HepG2 (cell line): ENCODE results near the gene DHX30. TPM values are rescaled to one million over a fixed set of nuclear protein-coding genes. Genes with fewer than 3 reads are reported as not detected.

Experiments
- ATAC-seq: fragments of 200-7000 bp; cut with Tn5 transposase; 3 replicates; pipeline ENCODE4 v1.9.1; 2020; ENCODE audit warnings: mild to moderate bottlenecking, moderate library complexity
- BruUV-seq: library from RNA; stranded (reverse); fragments of 400-500 nt; replicated peaks from 2 replicates; lab custom pipeline; 2021; lab: Mats Ljungman, UMichigan
- CTCF ChIA-PET: fragments of 300-600 bp; formaldehyde crosslinking; extraction: SDS; loops from one replicate; lab custom pipeline; 2021; ENCODE audit warnings: low total read pairs, inconsistent platforms, low intra/inter-chr PET ratio; lab: Yijun Ruan, JAX
- POLR2A ChIA-PET: fragments of 350-600 bp; sonication (Branson Sonifier 250); formaldehyde crosslinking; loops from one replicate; lab custom pipeline; 2020; ENCODE audit warnings: antibody characterized with exemption, inconsistent platforms; lab: Yijun Ruan, JAX
- DNase-seq: peaks from one replicate; pipeline ENCODE4 v3.0.0-alpha.2; 2015; ENCODE audit warnings: low spot score
- FAIRE-seq: peaks from 3 replicates; lab custom pipeline; 2011; peaks lifted over from hg19 to GRCh38; lab: Jason Lieb, UNC
- H2AFZ ChIP-seq: one replicate; pipeline ENCODE4 v1.6.1; 2011; ENCODE audit warnings: low read length, inconsistent platforms
- H3K27ac ChIP-seq: fragments of 300-600 bp; 3 replicates; pipeline ENCODE4 v1.8.0; 2011; ENCODE audit warnings: mixed run types, mild to moderate bottlenecking, mixed read lengths, low read length, inconsistent platforms; ENCODE audit not compliant: insufficient read depth; ENCODE audit errors: extremely low read length
- H3K27me3 ChIP-seq, 2 experiments: fragments of 200-600 bp in 1 of 2; 2 replicates in 1 of 2; 3 replicates in 1 of 2; pipeline versions ENCODE4 v1.6.0 to v1.8.0; 2011; ENCODE audit warnings: low read length in 2 of 2, mild to moderate bottlenecking in 2 of 2, moderate library complexity in 2 of 2, inconsistent platforms in 1 of 2; ENCODE audit not compliant: insufficient read depth in 2 of 2, control insufficient read depth in 1 of 2
- H3K36me3 ChIP-seq, 2 experiments: fragments of 200-600 bp in 1 of 2; replicated peaks in 1 of 2; 2 replicates in 1 of 2; 3 replicates in 1 of 2; pipeline versions ENCODE4 v1.5.1 to v1.8.0; 2011; ENCODE audit warnings: low read length in 2 of 2, inconsistent platforms in 1 of 2; ENCODE audit not compliant: insufficient read depth in 2 of 2, control insufficient read depth in 1 of 2
- H3K4me1 ChIP-seq: 2 replicates; pipeline ENCODE4 v1.5.1; 2012; ENCODE audit warnings: low read length, inconsistent platforms; ENCODE audit not compliant: insufficient read depth
- H3K4me2 ChIP-seq: 2 replicates; pipeline ENCODE4 v1.6.0; 2011; ENCODE audit warnings: low read depth, low read length, inconsistent platforms
- H3K4me3 ChIP-seq, 3 experiments: fragments of 200-600 bp in 1 of 3; sonication (generic), shearing (Covaris generic) in 1 of 3; replicated peaks in 1 of 3; 2 replicates each; pipeline ENCODE4 v1.5.1; 2011 to 2016; ENCODE audit warnings: low read length in 3 of 3, inconsistent platforms in 2 of 3, low read depth in 2 of 3, mild to moderate bottlenecking in 2 of 3, control low read depth in 1 of 3, mixed read lengths in 1 of 3; ENCODE audit not compliant: insufficient read depth in 1 of 3
- H3K79me2 ChIP-seq: one replicate; pipeline ENCODE4 v1.6.1; 2011; ENCODE audit warnings: low read length, inconsistent platforms; ENCODE audit not compliant: insufficient read depth
- H3K9ac ChIP-seq: 2 replicates; pipeline ENCODE4 v1.6.0; 2011; ENCODE audit warnings: mild to moderate bottlenecking, low read depth, low read length, inconsistent platforms; ENCODE audit not compliant: insufficient read depth
- H3K9me3 ChIP-seq: 2 replicates; pipeline ENCODE4 v1.5.1; 2012; ENCODE audit warnings: mild to moderate bottlenecking, low read length
- H4K20me1 ChIP-seq: 2 replicates; pipeline ENCODE4 v1.6.0; 2011; ENCODE audit warnings: inconsistent platforms, mild to moderate bottlenecking, low read length, moderate library complexity; ENCODE audit not compliant: insufficient read depth
- AKNA ChIP-seq: sonication (generic); formaldehyde crosslinking; IDR thresholded peaks from 2 replicates; pipeline ENCODE4 v1.4.0; 2020; ENCODE audit warnings: missing genetic modification reagents, borderline replicate concordance
- ARNTL ChIP-seq: sonication (generic); formaldehyde crosslinking; IDR thresholded peaks from 2 replicates; pipeline ENCODE4 v1.4.0; 2020; ENCODE audit warnings: mild to moderate bottlenecking, missing genetic modification reagents
- CEBPG ChIP-seq: IDR thresholded peaks from 2 replicates; pipeline ENCODE4 v1.6.1; 2016
- EP300 ChIP-seq, 3 experiments: sonication (generic) in 1 of 3; formaldehyde crosslinking in 1 of 3; IDR thresholded peaks; 2 replicates each; pipeline versions ENCODE4 v1.5.1 to v1.6.1; 2011 to 2020; ENCODE audit warnings: low read depth in 2 of 3, low read length in 2 of 3, borderline replicate concordance in 1 of 3, improper control_type of control experiment in 1 of 3, mild to moderate bottlenecking in 1 of 3, missing genetic modification reagents in 1 of 3, moderate library complexity in 1 of 3
- MTA3 ChIP-seq: sonication (generic); formaldehyde crosslinking; IDR thresholded peaks from 2 replicates; pipeline ENCODE4 v1.4.0; 2020; ENCODE audit warnings: missing genetic modification reagents
- MXD1 ChIP-seq: sonication (generic); formaldehyde crosslinking; IDR thresholded peaks from 2 replicates; pipeline ENCODE4 v1.4.0; 2020; ENCODE audit warnings: mild to moderate bottlenecking, missing genetic modification reagents
- REPIN1 ChIP-seq: sonication (generic); formaldehyde crosslinking; IDR thresholded peaks from 2 replicates; pipeline ENCODE4 v1.8.0; 2022; ENCODE audit warnings: missing genetic modification reagents, low read depth, mild to moderate bottlenecking, borderline replicate concordance
- THAP11 ChIP-seq: IDR thresholded peaks from 2 replicates; pipeline ENCODE4 v1.6.1; 2016; ENCODE audit warnings: missing biosample characterization, missing genetic modification reagents
- WIZ ChIP-seq: sonication (generic); formaldehyde crosslinking; IDR thresholded peaks from 2 replicates; pipeline ENCODE4 v1.5.1; 2020; ENCODE audit warnings: mild to moderate bottlenecking, missing genetic modification reagents
- ZMYM4 ChIP-seq: sonication (generic); formaldehyde crosslinking; IDR thresholded peaks from 2 replicates; pipeline ENCODE4 v1.8.1; 2023; ENCODE audit warnings: mild to moderate bottlenecking, missing genetic modification reagents
- ZNF572 ChIP-seq: sonication (generic); formaldehyde crosslinking; IDR thresholded peaks from 2 replicates; pipeline ENCODE4 v1.5.1; 2020; ENCODE audit warnings: mild to moderate bottlenecking, missing genetic modification reagents
- WGBS: methylation state at CpG from one replicate; pipeline ENCODE4 v1.1.6; 2017; ENCODE audit warnings: low lambda C conversion rate; 5-methylcytosine and 5-hydroxymethylcytosine counted together
- in situ Hi-C: cut with HindIII; loops from 2 replicates; pipeline ENCODE4 v1.10.0; 2017; ENCODE audit warnings: low pct_unique_long_range_greater_than_20kb; ENCODE audit not compliant: extremely low pct_ligation_motif_present
- intact Hi-C: fragments of 100-400 bp; cut with micrococcal nuclease; formaldehyde crosslinking; loops from one replicate; pipeline ENCODE4 v1.10.0; 2022; ENCODE audit not compliant: unreplicated experiment
- polyA plus RNA-seq, 8 experiments: library from polyadenylated mRNA; depleted of rRNA in 3 of 8; stranded (reverse) in 7 of 8; unstranded in 1 of 8; fragments of >200 nt; fragmentation: Illumina TruSeq in 4 of 8; extraction: Trizol in 4 of 8; gene quantifications; 2 replicates each; pipeline versions ENCODE4 v1.2.1 to v1.2.3, GENCODE V29; 2011 to 2016; ENCODE audit warnings: low read depth in 4 of 8, missing spikeins in 1 of 8, mixed read lengths in 1 of 8; ENCODE audit not compliant: insufficient read depth in 1 of 8
- total RNA-seq, 5 experiments: library from RNA; depleted of rRNA; stranded (reverse); fragments of >200 nt; fragmentation: Illumina TruSeq; extraction: Trizol; gene quantifications; 2 replicates each; pipeline ENCODE4 v1.2.3, GENCODE V29; 2016; ENCODE audit warnings: low read depth in 1 of 5

The DHX30 gene
- total and polyA plus RNA-seq, 2 of the 13 experiments (the other 11 are each of a cell fraction or from before 2014, with no cell fraction given): 30.6 to 59.4 TPM

GRCh38 chr3:47802734-47803479 is at the start of gene DHX30 (continued):
- no peak; the same call in 1 of the 2 replicates for TF ChIP-seq REPIN1 (CRISPR knock-in tag)
- TF ChIP-seq ZMYM4: no peak
- TF ChIP-seq WIZ (CRISPR knock-in tag): no peak
- no peak; a peak in 1 of 4 replicates for TF ChIP-seq EP300 (IDR thresholded peaks at IDR 0.05; ENCODE audit: low read depth in 2 of 2, low read length in 2 of 2)
- TF ChIP-seq EP300 (CRISPR knock-in tag; IDR thresholded peaks at IDR 0.05; ENCODE audit: borderline replicate concordance): no peak
- 0 out of 2 replicates have a peak, but pooled peaks have one; percentile 58 for TF ChIP-seq ZNF572 (CRISPR knock-in tag)
- no peak for TF ChIP-seq ARNTL (CRISPR knock-in tag)
- no peak for TF ChIP-seq MTA3 (CRISPR knock-in tag)

DNA sequence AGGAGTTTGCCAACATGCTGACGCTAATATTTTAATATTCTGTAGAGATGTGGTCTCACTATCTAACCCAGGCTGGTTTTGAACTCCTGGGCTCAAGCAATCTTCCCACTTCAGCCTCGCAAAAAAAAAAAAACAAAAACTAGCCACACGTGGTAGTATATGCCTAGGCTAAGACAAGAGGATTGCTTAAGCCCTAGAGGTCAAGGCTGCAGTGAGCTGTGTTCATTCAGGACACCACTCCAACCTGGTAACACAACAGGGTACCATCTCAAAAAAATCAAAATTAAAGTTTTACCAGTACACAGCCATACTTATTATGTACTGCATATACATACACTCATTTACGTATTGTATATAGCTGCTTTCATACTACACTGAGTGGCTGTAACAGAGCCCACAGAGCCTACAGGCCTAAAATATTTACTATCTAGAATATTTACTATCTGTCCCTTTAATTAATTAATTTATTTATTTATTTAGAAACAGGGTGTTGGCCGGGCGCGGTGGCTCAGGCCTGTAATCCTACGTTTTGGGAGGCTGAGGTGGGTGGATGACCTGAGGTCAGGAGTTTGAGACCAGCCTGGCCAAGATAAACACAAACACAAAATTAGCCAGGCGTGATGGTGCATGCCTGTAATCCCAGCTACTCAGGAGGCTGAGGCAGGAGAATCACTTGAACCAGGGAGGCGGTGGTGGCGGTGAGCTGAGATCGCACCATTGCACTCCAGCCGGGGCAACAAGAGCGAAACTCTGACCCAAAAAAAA is 44.5 kb upstream of the DHX30 start:
- H3K4me1 ChIP-seq: peaks cover 28% of the 10 kb centered on the region
- no peaks in the 10 kb centered on the region for H3K27me3 ChIP-seq
- H4K20me1 ChIP-seq: peaks cover 12% of the 10 kb centered on the region; the same call in 1 of the 2 replicates
- intact Hi-C loops: no loop called here
- no peaks in the 10 kb centered on the region for H3K9me3 ChIP-seq
- no peak for TF ChIP-seq MXD1 (CRISPR knock-in tag)
- 0 out of 2 replicates have a peak, but pooled peaks have one; percentile 12 for TF ChIP-seq CEBPG (CRISPR knock-in tag)
- TF ChIP-seq AKNA (CRISPR knock-in tag): no peak
- TF ChIP-seq THAP11 (CRISPR knock-in tag): no peak
- peaks cover 62% of the 10 kb centered on the region for H3K79me2 ChIP-seq
- no peak overlapping the region for H2AFZ ChIP-seq
- DNase-seq (no peak), ATAC-seq (no peak), FAIRE-seq (peak; percentile 50)
- in situ Hi-C loops: no loop called here
- no peak overlapping the region for H3K4me2 ChIP-seq
- peaks cover 4 to 50% of the 10 kb centered on the region in 2 experiments; a peak in 4 of 5 replicates for H3K36me3 ChIP-seq
- H3K9ac ChIP-seq: no peak overlapping the region
- no peak overlapping the region for H3K27ac ChIP-seq
- WGBS: 89% methylated on average over 14 of the region's 14 CpGs
- ChIA-PET CTCF (no interaction called here), POLR2A (no interaction called here)
- H3K4me3 ChIP-seq: no peak overlapping the region
- BruUV-seq: no TSS peak
